22Rv1 (cell line): ENCODE results near the gene OR2T8.

Source experiments
- ZFX ChIP-seq: fragments of 450-650 bp; IDR thresholded peaks from 2 replicates; pipeline ENCODE4 v1.6.1; 2017; ENCODE audit warnings: antibody characterized with exemption, borderline replicate concordance
- TF ChIP-seq, protein P1 (sequence below): fragments of 450-650 bp; IDR thresholded peaks from 2 replicates; pipeline ENCODE4 v1.5.1; 2017; ENCODE audit warnings: mild to moderate bottlenecking

DNA sequence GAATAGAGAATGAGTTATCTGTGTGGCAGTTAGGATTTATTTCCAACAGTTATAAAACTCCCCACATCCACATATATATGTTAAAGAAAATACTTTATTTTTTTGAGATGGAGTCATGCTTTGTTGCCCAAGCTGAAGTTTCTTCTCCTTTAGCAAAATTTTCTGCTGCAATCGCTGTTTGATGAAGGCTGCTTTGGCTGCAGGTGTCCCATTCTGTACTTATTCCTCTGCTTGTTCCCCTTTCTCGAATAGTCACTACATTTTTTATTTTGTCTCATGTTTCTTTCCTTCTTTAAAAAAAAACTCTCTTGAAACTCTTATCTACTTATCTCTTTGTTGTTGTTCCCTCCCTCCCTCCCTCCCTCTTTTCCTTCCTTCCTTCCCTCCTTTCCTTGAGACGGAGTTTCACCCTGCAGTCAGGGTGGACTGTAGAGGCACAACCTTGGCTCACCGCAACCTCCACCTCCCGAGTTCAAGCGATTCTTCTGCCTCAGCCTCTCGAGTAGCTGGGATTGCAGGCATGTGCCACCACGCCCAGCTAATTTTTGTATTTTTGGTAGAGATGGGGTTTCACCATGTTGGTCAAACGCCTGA lies 14.0 kb upstream of the OR2T8 start:
- TF ChIP-seq, protein P1, sequence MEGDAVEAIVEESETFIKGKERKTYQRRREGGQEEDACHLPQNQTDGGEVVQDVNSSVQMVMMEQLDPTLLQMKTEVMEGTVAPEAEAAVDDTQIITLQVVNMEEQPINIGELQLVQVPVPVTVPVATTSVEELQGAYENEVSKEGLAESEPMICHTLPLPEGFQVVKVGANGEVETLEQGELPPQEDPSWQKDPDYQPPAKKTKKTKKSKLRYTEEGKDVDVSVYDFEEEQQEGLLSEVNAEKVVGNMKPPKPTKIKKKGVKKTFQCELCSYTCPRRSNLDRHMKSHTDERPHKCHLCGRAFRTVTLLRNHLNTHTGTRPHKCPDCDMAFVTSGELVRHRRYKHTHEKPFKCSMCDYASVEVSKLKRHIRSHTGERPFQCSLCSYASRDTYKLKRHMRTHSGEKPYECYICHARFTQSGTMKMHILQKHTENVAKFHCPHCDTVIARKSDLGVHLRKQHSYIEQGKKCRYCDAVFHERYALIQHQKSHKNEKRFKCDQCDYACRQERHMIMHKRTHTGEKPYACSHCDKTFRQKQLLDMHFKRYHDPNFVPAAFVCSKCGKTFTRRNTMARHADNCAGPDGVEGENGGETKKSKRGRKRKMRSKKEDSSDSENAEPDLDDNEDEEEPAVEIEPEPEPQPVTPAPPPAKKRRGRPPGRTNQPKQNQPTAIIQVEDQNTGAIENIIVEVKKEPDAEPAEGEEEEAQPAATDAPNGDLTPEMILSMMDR: no peak
- TF ChIP-seq ZFX: no peak
